AG09319 (cell line): Measurements from ENCODE around the gene PPP1R1A.

Experiments used
- DNase-seq: peaks from one replicate; pipeline ENCODE4 v3.0.0-alpha.2; 2010; ENCODE audit warnings: low read depth; ENCODE audit errors: extremely low read depth
- CTCF ChIP-seq: IDR thresholded peaks from 2 replicates; pipeline ENCODE4 v1.5.1; 2011; ENCODE audit warnings: low read depth, mild to moderate bottlenecking, inconsistent platforms, low read length, moderate library complexity

PPP1R1A gene

GRCh38 chr12:54572881-54573280 is 15.6 kb downstream of the PPP1R1A start:
- no peak for TF ChIP-seq CTCF
- no peak for DNase-seq

DNA sequence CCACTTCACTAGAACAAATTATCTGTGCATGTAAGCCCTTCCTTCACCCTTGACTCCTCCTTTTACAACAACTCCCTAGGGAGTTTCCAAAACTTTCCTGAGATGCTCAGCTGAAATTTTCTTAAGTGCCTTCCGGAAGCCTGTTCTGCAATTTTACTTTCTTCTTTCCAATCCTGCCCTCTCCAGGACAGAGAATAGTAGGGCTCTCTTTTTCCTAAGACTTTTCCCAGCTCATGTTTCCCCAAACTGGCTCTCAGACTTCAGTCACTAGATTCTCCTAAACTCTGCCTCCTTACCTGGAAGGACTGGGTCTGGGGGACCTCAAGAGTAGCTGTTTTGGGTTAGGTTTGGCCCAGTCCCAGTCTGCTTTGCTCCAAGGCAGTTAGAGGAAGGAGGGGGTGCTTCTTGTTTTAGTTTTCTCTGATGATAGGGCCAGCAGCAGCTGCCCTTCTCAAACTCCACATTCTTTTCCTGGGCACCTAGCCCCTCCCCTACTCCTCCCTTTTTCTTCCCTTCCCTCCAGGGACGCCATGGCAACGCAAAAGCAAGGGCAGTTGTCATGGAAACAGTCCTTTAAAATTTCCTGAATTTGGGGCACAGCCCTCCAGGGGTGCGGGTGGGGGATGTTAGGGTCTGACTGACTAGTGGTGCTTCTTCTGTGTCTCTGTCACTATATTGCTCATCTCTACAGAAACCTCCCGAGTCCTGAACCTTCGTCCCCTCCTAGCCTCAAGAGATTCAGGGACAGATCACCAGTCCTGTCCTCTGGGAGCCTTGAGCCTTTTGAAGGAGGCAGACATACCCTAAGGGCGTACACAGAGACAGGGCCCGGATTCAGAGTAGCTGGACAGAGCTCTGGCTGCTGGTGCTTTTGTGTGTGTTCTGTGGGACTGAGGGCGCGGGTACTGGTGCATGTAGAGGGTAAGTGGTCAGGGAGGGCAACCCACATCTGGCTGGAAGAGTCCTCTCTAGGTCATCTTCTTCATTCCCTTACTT is 17.0 kb downstream of the PPP1R1A start:
- TF ChIP-seq CTCF, result no peak
- no peak for DNase-seq

- no peak for DNase-seq
- no peak for TF ChIP-seq CTCF
Measured at GRCh38 chr12:54569995-54570528, 18.4 kb downstream of the PPP1R1A start.

GRCh38 chr12:54569072-54569471 is 19.4 kb downstream of the PPP1R1A start:
- TF ChIP-seq CTCF, result no peak
- DNase-seq, result no peak

DNA sequence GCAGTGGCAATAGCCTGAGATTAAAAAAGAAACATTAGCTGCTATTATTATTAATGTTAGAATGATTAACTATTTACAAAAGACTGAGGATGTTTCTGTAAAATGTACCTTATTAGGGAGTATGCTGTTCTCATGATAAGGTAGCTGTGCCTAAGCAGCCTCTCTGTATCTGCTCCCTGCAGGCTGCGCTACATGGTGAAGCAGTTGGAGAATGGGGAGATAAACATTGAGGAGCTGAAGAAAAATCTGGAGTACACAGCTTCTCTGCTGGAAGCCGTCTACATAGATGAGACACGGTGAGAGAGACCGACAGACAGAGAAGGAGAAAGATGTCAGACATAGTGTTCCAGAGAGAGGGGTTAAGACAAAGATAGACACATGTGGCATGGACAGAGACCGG is 21.7 kb downstream of the PPP1R1A start:
- DNase-seq, result no peak
- no peak for TF ChIP-seq CTCF

DNA sequence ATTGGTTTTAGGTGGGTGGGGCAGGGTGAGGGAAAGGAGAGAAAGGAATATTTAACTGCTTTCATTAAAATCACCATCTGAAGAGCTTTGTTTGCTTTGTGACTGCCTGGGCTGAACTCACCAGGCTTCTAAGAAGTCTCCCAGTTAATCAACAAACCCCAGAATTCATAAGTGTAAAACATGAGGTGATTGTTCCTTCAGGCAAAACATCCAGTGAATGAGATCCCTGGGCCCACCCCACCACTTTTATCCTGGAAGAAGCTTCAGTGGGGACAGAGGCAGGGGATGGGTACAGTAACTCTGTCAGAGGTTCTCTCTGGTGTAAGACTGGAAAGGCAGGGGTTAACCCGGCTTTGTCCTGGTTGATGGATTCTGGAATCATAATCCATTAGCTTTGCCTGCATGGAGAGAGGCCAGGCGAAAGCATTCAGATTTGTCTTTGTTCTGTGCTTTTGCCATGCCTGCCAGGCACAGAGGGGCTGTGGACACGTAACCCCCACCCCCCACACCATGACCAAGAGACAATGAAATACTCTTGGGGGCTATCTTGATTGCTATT is 22.4 kb downstream of the PPP1R1A start:
- DNase-seq, result no peak

More for the DNA sequence above, 22.4 kb downstream of the PPP1R1A start:
- no peak for TF ChIP-seq CTCF
